ENCODE data around the gene RAB11FIP3. TPM values are rescaled to one million over a fixed set of nuclear protein-coding genes. Genes with fewer than 3 reads are reported as not detected.

The RAB11FIP3 gene
- total and polyA plus RNA-seq, 9 of the 15 experiments (the other 6 are each of a cell fraction or from before 2014, with no cell fraction given) = 0.46 to 13.1 (median 4.3) TPM

DNA sequence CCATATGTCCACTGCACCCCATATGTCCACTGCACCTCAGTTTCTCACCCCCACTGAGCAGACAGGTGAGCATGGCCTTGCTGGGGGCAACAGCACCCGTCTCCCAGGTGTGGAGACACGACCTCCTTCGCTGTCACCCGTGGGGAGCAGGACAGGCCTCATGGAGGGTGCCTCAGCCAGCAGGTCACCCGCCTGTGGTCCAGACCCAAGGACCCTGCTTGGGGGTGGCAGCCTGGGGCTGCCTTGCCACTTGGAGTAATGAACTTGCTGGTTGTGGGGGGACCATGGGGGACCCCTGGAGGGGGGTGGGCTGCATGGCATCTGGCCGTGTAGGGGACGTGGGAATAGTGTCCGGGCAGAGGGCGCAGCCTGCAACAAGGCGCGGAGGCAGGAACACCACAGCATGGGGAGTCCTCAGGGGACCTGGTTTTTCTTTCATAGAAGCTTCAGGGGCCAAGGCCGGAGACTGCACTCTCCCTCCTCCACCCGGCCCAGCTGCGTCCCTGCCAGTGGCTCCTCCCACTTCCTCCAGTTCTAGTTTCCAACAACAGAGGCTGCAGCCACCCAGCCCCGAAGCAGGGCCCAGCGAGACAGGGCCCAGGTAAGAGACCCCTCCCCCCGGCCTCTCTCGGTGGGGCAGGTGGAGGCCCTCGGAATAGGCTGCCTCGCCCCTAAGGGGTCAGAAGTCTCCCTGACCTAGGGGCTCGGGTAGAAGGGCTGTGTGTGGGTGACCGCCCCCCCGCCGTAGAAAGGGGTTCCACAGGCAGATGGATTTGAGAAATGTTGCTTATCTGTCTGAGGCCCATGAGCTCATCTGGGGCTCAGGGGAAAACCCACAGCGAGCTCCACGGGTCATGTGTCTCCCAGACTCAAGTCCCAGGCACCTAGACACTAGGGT, 141.3 kb downstream of the RAB11FIP3 start, which contains the start of gene NHLRC4 (continued):
- TF ChIP-seq, protein P1, sequence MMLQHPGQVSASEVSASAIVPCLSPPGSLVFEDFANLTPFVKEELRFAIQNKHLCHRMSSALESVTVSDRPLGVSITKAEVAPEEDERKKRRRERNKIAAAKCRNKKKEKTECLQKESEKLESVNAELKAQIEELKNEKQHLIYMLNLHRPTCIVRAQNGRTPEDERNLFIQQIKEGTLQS (IDR thresholded peaks at IDR 0.05) = peak; percentile 92
- TF ChIP-seq, protein P1 (CRISPR knock-in tag; conservative IDR thresholded peaks at IDR 0.05) = peak; percentile 92
- TF ChIP-seq ZNF668 (CRISPR knock-in tag; IDR thresholded peaks at IDR 0.05) (no peak), ILF3 (IDR thresholded peaks at IDR 0.05; ENCODE audit: borderline replicate concordance) (no peak), BDP1 (IDR thresholded peaks at IDR 0.05; ENCODE audit: insufficient read depth, insufficient read length) (no peak), ZNF121 (CRISPR knock-in tag; conservative IDR thresholded peaks at IDR 0.05) (peak; percentile 90), ZBTB1 (CRISPR knock-in tag; IDR thresholded peaks at IDR 0.05; ENCODE audit: borderline replicate concordance, low read depth) (no peak), CBFA2T3 (IDR thresholded peaks at IDR 0.05) (peak; percentile 77), ARID2 (IDR thresholded peaks at IDR 0.05) (no peak), POLR3A (IDR thresholded peaks at IDR 0.05; ENCODE audit: borderline replicate concordance, extremely low read depth, insufficient read depth, insufficient read length) (no peak), NR3C1 (CRISPR knock-in tag; IDR thresholded peaks at IDR 0.05) (no peak), PHF20 (IDR thresholded peaks at IDR 0.05; ENCODE audit: partially characterized antibody) (no peak), ZNF764 (CRISPR knock-in tag; IDR thresholded peaks at IDR 0.05; ENCODE audit: low read depth) (0 out of 2 replicates have a peak, but pooled peaks have one; percentile 10), NCOA4 (IDR thresholded peaks at IDR 0.05; ENCODE audit: partially characterized antibody) (no peak)
- TF ChIP-seq, protein P2, sequence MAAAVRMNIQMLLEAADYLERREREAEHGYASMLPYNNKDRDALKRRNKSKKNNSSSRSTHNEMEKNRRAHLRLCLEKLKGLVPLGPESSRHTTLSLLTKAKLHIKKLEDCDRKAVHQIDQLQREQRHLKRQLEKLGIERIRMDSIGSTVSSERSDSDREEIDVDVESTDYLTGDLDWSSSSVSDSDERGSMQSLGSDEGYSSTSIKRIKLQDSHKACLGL (CRISPR knock-in tag; IDR thresholded peaks at IDR 0.05; ENCODE audit: borderline replicate concordance, poor library complexity, severe bottlenecking) = no peak
- TF ChIP-seq, protein P3, sequence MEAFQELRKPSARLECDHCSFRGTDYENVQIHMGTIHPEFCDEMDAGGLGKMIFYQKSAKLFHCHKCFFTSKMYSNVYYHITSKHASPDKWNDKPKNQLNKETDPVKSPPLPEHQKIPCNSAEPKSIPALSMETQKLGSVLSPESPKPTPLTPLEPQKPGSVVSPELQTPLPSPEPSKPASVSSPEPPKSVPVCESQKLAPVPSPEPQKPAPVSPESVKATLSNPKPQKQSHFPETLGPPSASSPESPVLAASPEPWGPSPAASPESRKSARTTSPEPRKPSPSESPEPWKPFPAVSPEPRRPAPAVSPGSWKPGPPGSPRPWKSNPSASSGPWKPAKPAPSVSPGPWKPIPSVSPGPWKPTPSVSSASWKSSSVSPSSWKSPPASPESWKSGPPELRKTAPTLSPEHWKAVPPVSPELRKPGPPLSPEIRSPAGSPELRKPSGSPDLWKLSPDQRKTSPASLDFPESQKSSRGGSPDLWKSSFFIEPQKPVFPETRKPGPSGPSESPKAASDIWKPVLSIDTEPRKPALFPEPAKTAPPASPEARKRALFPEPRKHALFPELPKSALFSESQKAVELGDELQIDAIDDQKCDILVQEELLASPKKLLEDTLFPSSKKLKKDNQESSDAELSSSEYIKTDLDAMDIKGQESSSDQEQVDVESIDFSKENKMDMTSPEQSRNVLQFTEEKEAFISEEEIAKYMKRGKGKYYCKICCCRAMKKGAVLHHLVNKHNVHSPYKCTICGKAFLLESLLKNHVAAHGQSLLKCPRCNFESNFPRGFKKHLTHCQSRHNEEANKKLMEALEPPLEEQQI (IDR thresholded peaks at IDR 0.05) = no peak
- TF ChIP-seq, protein P4, sequence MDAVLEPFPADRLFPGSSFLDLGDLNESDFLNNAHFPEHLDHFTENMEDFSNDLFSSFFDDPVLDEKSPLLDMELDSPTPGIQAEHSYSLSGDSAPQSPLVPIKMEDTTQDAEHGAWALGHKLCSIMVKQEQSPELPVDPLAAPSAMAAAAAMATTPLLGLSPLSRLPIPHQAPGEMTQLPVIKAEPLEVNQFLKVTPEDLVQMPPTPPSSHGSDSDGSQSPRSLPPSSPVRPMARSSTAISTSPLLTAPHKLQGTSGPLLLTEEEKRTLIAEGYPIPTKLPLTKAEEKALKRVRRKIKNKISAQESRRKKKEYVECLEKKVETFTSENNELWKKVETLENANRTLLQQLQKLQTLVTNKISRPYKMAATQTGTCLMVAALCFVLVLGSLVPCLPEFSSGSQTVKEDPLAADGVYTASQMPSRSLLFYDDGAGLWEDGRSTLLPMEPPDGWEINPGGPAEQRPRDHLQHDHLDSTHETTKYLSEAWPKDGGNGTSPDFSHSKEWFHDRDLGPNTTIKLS (IDR thresholded peaks at IDR 0.05; ENCODE audit: borderline replicate concordance, low read depth) = no peak; the same call in 1 of the 2 replicates
- TF ChIP-seq, protein P5, sequence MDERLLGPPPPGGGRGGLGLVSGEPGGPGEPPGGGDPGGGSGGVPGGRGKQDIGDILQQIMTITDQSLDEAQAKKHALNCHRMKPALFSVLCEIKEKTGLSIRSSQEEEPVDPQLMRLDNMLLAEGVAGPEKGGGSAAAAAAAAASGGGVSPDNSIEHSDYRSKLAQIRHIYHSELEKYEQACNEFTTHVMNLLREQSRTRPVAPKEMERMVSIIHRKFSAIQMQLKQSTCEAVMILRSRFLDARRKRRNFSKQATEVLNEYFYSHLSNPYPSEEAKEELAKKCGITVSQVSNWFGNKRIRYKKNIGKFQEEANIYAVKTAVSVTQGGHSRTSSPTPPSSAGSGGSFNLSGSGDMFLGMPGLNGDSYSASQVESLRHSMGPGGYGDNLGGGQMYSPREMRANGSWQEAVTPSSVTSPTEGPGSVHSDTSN (CRISPR knock-in tag; IDR thresholded peaks at IDR 0.05; ENCODE audit: low read depth) = no peak
- TF ChIP-seq, protein P5 (tag; conservative IDR thresholded peaks at IDR 0.05; ENCODE audit: low read depth) = peak; percentile 35; the same call in 1 of the 2 replicates

Measured in K562 (cell line).